GM23248 (cell line): ENCODE results near the gene TNKS1BP1. TPM values are rescaled to one million over a fixed set of nuclear protein-coding genes. Genes with fewer than 3 reads are reported as not detected.

Experiments
- DNase-seq: peaks from one replicate; pipeline ENCODE4 v3.0.0-alpha.2; 2015
- H2AFZ ChIP-seq: fragments of 200-600 bp; sonication (generic); 2 replicates; pipeline ENCODE4 v1.6.1; 2016; ENCODE audit warnings: antibody characterized with exemption
- H3F3A ChIP-seq: fragments of 200-600 bp; sonication (generic); 2 replicates; pipeline ENCODE4 v1.6.1; 2016; ENCODE audit warnings: mild to moderate bottlenecking, antibody characterized with exemption, mixed run types; ENCODE audit not compliant: insufficient read depth
- H3K27ac ChIP-seq: fragments of 200-600 bp; sonication (generic); 2 replicates; pipeline ENCODE4 v1.5.1; 2016; ENCODE audit warnings: mild to moderate bottlenecking
- H3K27me3 ChIP-seq: fragments of 200-600 bp; sonication (generic); replicated peaks from 2 replicates; pipeline ENCODE4 v1.6.1; 2016; ENCODE audit warnings: mild to moderate bottlenecking; ENCODE audit not compliant: insufficient read depth
- H3K36me3 ChIP-seq: fragments of 200-600 bp; sonication (generic); 2 replicates; pipeline ENCODE4 v1.6.1; 2016; ENCODE audit warnings: low read depth, mild to moderate bottlenecking
- H3K4me1 ChIP-seq: fragments of 200-600 bp; sonication (generic); 2 replicates; pipeline ENCODE4 v1.6.1; 2016; ENCODE audit warnings: mild to moderate bottlenecking; ENCODE audit not compliant: insufficient read depth
- H3K4me2 ChIP-seq: fragments of 200-600 bp; sonication (generic); one replicate; pipeline ENCODE4 v1.6.1; 2016; ENCODE audit warnings: mild to moderate bottlenecking; ENCODE audit not compliant: unreplicated experiment
- H3K4me3 ChIP-seq: fragments of 200-600 bp; sonication (generic); 2 replicates; pipeline ENCODE4 v1.5.1; 2016; ENCODE audit warnings: mild to moderate bottlenecking
- H3K79me2 ChIP-seq: fragments of 200-600 bp; sonication (generic); 2 replicates; pipeline ENCODE4 v1.6.1; 2016; ENCODE audit warnings: mild to moderate bottlenecking; ENCODE audit not compliant: insufficient read depth
- H3K9ac ChIP-seq: fragments of 200-600 bp; sonication (generic); 2 replicates; pipeline ENCODE4 v1.6.1; 2016; ENCODE audit warnings: mild to moderate bottlenecking
- H3K9me2 ChIP-seq: fragments of 200-600 bp; sonication (generic); 2 replicates; pipeline ENCODE4 v1.6.1; 2016; ENCODE audit warnings: mixed run types, mild to moderate bottlenecking, moderate library complexity; ENCODE audit not compliant: insufficient read depth
- H3K9me3 ChIP-seq: fragments of 200-600 bp; sonication (generic); one replicate; pipeline ENCODE4 v1.6.1; 2017; ENCODE audit warnings: low read depth
- H4K20me1 ChIP-seq: fragments of 200-600 bp; sonication (generic); 2 replicates; pipeline ENCODE4 v1.6.0; 2016; ENCODE audit not compliant: insufficient read depth
- EZH2 ChIP-seq: fragments of 200-600 bp; sonication (generic); IDR thresholded peaks from 2 replicates; pipeline ENCODE4 v1.6.1; 2018; ENCODE audit warnings: antibody characterized with exemption, mild to moderate bottlenecking; ENCODE audit not compliant: insufficient read depth, poor library complexity, severe bottlenecking
- EZH2phosphoT487 ChIP-seq: fragments of 200-600 bp; sonication (generic); IDR thresholded peaks from 2 replicates; pipeline ENCODE4 v1.6.1; 2018; ENCODE audit warnings: antibody characterized with exemption, moderate library complexity, mild to moderate bottlenecking, low read depth; ENCODE audit not compliant: insufficient read depth
- WGBS, 2 experiments: methylation state at CpG; one replicate each; pipeline ENCODE4 v1.1.6; 2015 to 2017; ENCODE audit warnings: low lambda C conversion rate in 2 of 2, low coverage in 1 of 2; ENCODE audit errors: missing lambda C conversion rate in 2 of 2; 5-methylcytosine and 5-hydroxymethylcytosine counted together
- in situ Hi-C: fragments of 300-500 bp; cut with MboI; formaldehyde crosslinking; loops from 2 replicates; pipeline ENCODE4 v1.15.0; 2020
- polyA plus RNA-seq: library from polyadenylated mRNA; unstranded; fragments of >200 nt; fragmentation: Nextera tagmentation; extraction: Ambion mirVana; gene quantifications from 2 replicates; pipeline ENCODE4 v1.2.1, GENCODE V29; 2016
- total RNA-seq: library from RNA; depleted of rRNA; stranded (reverse); fragments of >200 nt; shearing (Covaris generic); gene quantifications from 2 replicates; pipeline ENCODE4 v1.2.3, GENCODE V29; 2014

Gene TNKS1BP1
- total and polyA plus RNA-seq, 2 experiments from 2014 or later, result 88.2 to 89.7 TPM

DNA sequence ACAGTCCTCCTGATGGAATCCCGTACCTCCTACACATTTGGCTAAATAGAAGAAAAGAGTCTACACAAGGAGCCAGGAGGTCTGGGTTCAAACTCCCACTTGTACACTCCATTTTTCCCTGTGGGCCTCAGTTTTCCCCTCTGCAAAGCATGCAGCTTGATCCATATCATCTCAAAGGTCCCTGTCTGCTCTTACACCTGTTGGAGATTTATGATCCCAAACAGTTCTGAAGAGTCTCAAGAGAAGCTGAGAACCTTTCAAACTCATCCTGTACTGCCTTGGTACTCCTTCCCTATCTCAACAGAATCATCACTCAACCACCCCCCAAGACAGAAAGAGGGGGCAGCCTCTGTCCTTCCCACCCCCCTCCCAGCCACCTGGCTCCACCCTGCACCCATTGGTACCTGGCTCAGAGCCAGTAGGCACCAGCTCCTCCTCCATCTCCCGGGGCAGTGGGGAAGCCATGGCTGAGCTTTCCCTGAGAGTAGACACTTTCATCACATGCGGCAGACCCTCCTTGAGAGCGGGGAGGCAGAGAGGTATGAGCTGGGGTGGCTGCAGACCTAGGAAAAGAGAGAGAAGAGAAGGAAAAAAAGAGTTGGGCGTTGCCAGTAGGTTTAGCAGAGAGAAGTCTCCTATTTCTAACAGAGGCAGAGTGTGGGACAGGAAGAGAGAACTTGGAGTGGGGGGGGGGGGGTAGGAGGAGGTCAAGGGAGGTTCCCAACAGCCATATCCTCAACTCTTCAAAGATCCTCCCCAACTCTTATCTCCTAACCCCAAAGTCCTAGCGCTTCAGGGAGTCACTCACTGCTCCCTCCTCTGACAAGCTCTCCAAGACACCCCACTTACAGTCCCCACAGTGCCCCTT is 3.1 kb downstream of the TNKS1BP1 start:
- Histone ChIP-seq H3K79me2 (peaks cover 72% of the 10 kb centered on the region), H3K4me1 (peaks cover 48% of the 10 kb centered on the region), H4K20me1 (peaks cover 7% of the 10 kb centered on the region; the same call in 1 of the 2 replicates), H2AFZ (0 out of 2 replicates have a peak overlapping the region, but pooled peaks have one; percentile 11), H3K27ac (peak overlapping the region; percentile 99), H3K36me3 (peaks cover 26% of the 10 kb centered on the region; the same call in 1 of the 2 replicates), H3K9me3 (no peaks in the 10 kb centered on the region), H3K9ac (peak overlapping the region; percentile 96), H3K4me2 (peak overlapping the region; percentile 87), H3K27me3 (no peaks in the 10 kb centered on the region), H3K4me3 (peak overlapping the region; percentile 89), H3F3A (peaks cover 53% of the 10 kb centered on the region), H3K9me2 (no peaks in the 10 kb centered on the region)
- in situ Hi-C loops, result no loop called here
- 1 to 4% methylated on average over 6 of the region's 6 CpGs for WGBS, 2 experiments
- no peak for TF ChIP-seq EZH2
- no peak for TF ChIP-seq EZH2phosphoT487
- no peak for DNase-seq

- peaks cover 12% of the 10 kb centered on the region; the same call in 1 of the 2 replicates for H4K20me1 ChIP-seq
- no peak overlapping the region for H2AFZ ChIP-seq
- H3K79me2 ChIP-seq, result peaks cover 79% of the 10 kb centered on the region
- H3F3A ChIP-seq, result peaks cover 53% of the 10 kb centered on the region
- peak overlapping the region; percentile 87 for H3K4me2 ChIP-seq
- peak overlapping the region; percentile 89 for H3K4me3 ChIP-seq
- in situ Hi-C loops, result no loop called here
- no peaks in the 10 kb centered on the region for H3K27me3 ChIP-seq
- 24 to 41% methylated on average over 2 of the region's 2 CpGs for WGBS, 2 experiments
- peaks cover 33% of the 10 kb centered on the region; the same call in 1 of the 2 replicates for H3K36me3 ChIP-seq
- DNase-seq, result peak; percentile 26
- H3K9me3 ChIP-seq, result no peaks in the 10 kb centered on the region
- no peaks in the 10 kb centered on the region for H3K9me2 ChIP-seq
- TF ChIP-seq EZH2 (no peak), EZH2phosphoT487 (no peak)
- H3K9ac ChIP-seq, result peak overlapping the region; percentile 96
- H3K4me1 ChIP-seq, result peaks cover 44% of the 10 kb centered on the region
- peak overlapping the region; percentile 99 for H3K27ac ChIP-seq
These were observed 3.9 kb downstream of the TNKS1BP1 start for GRCh38 chr11:57320719-57321387.

DNA sequence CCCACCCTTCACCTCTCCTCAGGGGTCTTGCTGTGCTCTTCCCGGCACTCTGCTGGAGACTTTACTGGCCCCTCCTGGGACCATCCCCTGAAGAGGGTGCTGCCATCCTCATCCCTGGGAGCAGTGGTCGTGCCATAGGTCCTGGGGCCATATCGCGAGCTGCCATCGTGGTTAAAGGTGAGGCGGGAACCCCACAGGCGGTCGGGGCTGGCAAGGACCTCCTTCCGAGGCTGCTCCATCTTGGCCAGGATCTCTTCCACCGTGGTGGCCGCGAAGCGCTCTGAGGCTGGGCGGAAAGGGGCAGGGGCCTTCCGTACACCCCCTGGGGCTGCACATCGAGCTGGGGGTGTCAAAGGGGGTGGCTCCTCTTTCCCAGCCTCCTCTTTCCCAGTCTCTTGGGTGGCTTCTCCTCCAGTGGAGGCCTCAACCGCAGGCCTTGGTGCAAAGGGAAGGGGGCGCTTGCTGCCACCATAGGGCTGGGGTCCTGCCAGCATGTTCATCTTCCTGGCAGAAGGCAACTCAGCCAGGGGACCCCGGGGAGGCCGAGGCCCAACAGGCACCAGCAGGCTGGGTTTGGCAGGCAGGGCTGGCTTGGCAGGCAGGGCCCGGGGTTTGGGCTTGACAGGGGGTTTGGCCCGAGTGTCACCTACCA is 4.6 kb downstream of the TNKS1BP1 start:
- DNase-seq, result no peak
- H3K27ac ChIP-seq, result no peak overlapping the region; the same call in 1 of the 2 replicates
- H3K27me3 ChIP-seq, result no peaks in the 10 kb centered on the region
- H3K4me1 ChIP-seq, result peaks cover 38% of the 10 kb centered on the region
- 56 to 60% methylated on average over 21 to 22 of the region's 22 CpGs for WGBS, 2 experiments
- H3K4me2 ChIP-seq, result peak overlapping the region; percentile 87
- H3K79me2 ChIP-seq, result peaks cover 86% of the 10 kb centered on the region
- in situ Hi-C loops, result no loop called here
- no peak overlapping the region for H3K9ac ChIP-seq
- TF ChIP-seq EZH2 (no peak), EZH2phosphoT487 (no peak)
- H3K9me3 ChIP-seq, result no peaks in the 10 kb centered on the region
- H3K9me2 ChIP-seq, result no peaks in the 10 kb centered on the region
- no peak overlapping the region for H2AFZ ChIP-seq
- H3K36me3 ChIP-seq, result peaks cover 36% of the 10 kb centered on the region; the same call in 1 of the 2 replicates
- peak overlapping the region; percentile 89; the same call in 1 of the 2 replicates for H3K4me3 ChIP-seq
- peaks cover 12% of the 10 kb centered on the region; the same call in 1 of the 2 replicates for H4K20me1 ChIP-seq
- H3F3A ChIP-seq, result peaks cover 50% of the 10 kb centered on the region

DNA sequence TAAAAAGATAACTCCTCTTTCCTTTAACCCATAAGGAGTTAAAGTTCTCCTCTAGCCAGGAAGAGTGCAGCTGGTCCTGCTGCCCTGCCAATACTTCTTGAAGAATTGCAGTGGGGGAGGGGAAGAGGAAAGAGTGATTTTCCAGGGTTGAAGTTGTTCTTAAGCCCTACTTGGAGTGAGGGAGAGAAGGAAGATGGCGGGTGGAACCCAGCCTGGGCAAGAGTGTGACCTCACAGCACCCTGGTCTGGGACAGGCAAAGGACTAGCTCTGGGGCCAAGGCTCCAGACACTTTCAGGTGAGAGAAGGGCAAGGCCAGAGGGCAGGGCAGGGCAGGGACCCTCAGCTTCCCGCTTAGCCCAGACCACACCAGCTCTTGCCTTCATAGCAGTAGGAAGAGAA is 6.6 kb downstream of the TNKS1BP1 start:
- H3K79me2 ChIP-seq, result peaks cover 88% of the 10 kb centered on the region
- in situ Hi-C loops, result no loop called here
- H3K4me2 ChIP-seq, result no peak overlapping the region

More for the DNA sequence above, 6.6 kb downstream of the TNKS1BP1 start:
- WGBS, 2 experiments, result 51 to 62% methylated on average over 2 of the region's 2 CpGs
- H3K9me3 ChIP-seq, result no peaks in the 10 kb centered on the region
- no peak overlapping the region for H3K9ac ChIP-seq
- no peaks in the 10 kb centered on the region for H3K27me3 ChIP-seq
- H3K9me2 ChIP-seq, result no peaks in the 10 kb centered on the region
- H3K36me3 ChIP-seq, result peaks cover 36% of the 10 kb centered on the region; the same call in 1 of the 2 replicates
- DNase-seq, result peak; percentile 54
- H3K4me1 ChIP-seq, result peaks cover 36% of the 10 kb centered on the region
- peaks cover 50% of the 10 kb centered on the region for H3F3A ChIP-seq
- no peak overlapping the region for H2AFZ ChIP-seq
- no peak for TF ChIP-seq EZH2phosphoT487
- TF ChIP-seq EZH2, result no peak
- peaks cover 12% of the 10 kb centered on the region; the same call in 1 of the 2 replicates for H4K20me1 ChIP-seq
- no peak overlapping the region for H3K4me3 ChIP-seq
- no peak overlapping the region for H3K27ac ChIP-seq
